MM.1S (cell line): ENCODE results near the gene ADGRG2.

Experiments used
- CTCF ChIP-seq: fragments of 300-600 bp; sonication (generic); IDR thresholded peaks from 2 replicates; pipeline ENCODE4 v1.5.1; 2016; ENCODE audit warnings: antibody characterized with exemption, low read length, mixed read lengths
- EZH2 ChIP-seq: fragments of 300-600 bp; sonication (generic); optimal IDR thresholded peaks from 2 replicates; pipeline ENCODE3; 2017; ENCODE audit warnings: low read depth, mild to moderate bottlenecking, antibody characterized with exemption, low read length, mixed read lengths

- TF ChIP-seq CTCF (no peak), EZH2 (no peak)
Observed at GRCh38 chrX:18962329-18962728, 159.9 kb downstream of the ADGRG2 start.
